D721Med (cell line): ENCODE data around the gene C17orf58.

Experiments used
- DNase-seq: peaks from one replicate; pipeline ENCODE4 v3.0.0; 2011; ENCODE audit warnings: low spot score; ENCODE audit not compliant: insufficient read length
- FAIRE-seq: peaks from 2 replicates; lab custom pipeline; 2011; peaks lifted over from hg19 to GRCh38; lab: Jason Lieb, UNC
- CTCF ChIP-seq: IDR thresholded peaks from 2 replicates; pipeline ENCODE4 v1.5.1; 2012; ENCODE audit warnings: mild to moderate bottlenecking, control low read depth; ENCODE audit not compliant: insufficient read depth; ENCODE audit errors: missing control alignments

Gene C17orf58

GRCh38 chr17:67998466-67998865 is 2.2 kb upstream of the C17orf58 start:
- FAIRE-seq (no peak), DNase-seq (no peak)
- no peak for TF ChIP-seq CTCF

- no peak for TF ChIP-seq CTCF
- FAIRE-seq (no peak), DNase-seq (no peak)
These were observed 552 bp downstream of the C17orf58 start for GRCh38 chr17:67995570-67996263.

GRCh38 chr17:67994817-67995569 is 1.3 kb downstream of the C17orf58 start:
- DNase-seq = no peak
- TF ChIP-seq CTCF = no peak
- FAIRE-seq = no peak

GRCh38 chr17:67993998-67994361 is 2.3 kb downstream of the C17orf58 start:
- DNase-seq (no peak), FAIRE-seq (no peak)
- no peak for TF ChIP-seq CTCF

- TF ChIP-seq CTCF = no peak
- no peak for DNase-seq
- no peak for FAIRE-seq
These were observed 2.9 kb downstream of the C17orf58 start for GRCh38 chr17:67993153-67993997.

GRCh38 chr17:67992548-67993152 is 3.6 kb downstream of the C17orf58 start:
- DNase-seq (no peak), FAIRE-seq (no peak)
- TF ChIP-seq CTCF = no peak
